B cell (primary cell): ENCODE measurements around the gene LIPI. TPM values are rescaled to one million over a fixed set of nuclear protein-coding genes. Genes with fewer than 3 reads are reported as not detected.

Experiments used
- ATAC-seq: fragments of 200-7000 bp; cut with Tn5 transposase; one replicate; pipeline ENCODE4 v1.10.0; 2021; ENCODE audit warnings: low read depth, mild to moderate bottlenecking, moderate number of reproducible peaks, moderate library complexity
- CTCF ChIA-PET: fragments of 350-600 bp; sonication (Branson Sonifier 250); formaldehyde crosslinking; loops from one replicate; lab custom pipeline; 2021; ENCODE audit warnings: antibody characterized with exemption, inconsistent platforms; lab: Charles Lee
- POLR2A ChIA-PET: fragments of 350-600 bp; sonication (Branson Sonifier 250); formaldehyde crosslinking; loops from one replicate; lab custom pipeline; 2021; ENCODE audit warnings: antibody characterized with exemption; lab: Charles Lee
- DNase-seq: peaks from one replicate; pipeline ENCODE4 v3.0.0; 2013
- H2AFZ ChIP-seq: 2 replicates; pipeline ENCODE4 v1.6.1; 2012; ENCODE audit warnings: mild to moderate bottlenecking, low read depth, low read length; ENCODE audit not compliant: insufficient read depth, poor library complexity, severe bottlenecking
- H3K27ac ChIP-seq, 2 donors: 1 replicate in 1 of 2; 2 replicates in 1 of 2; pipeline ENCODE4 v1.5.1; 2012 to 2013; ENCODE audit warnings: low read length in 2 of 2, mild to moderate bottlenecking in 2 of 2, moderate library complexity in 1 of 2
- H3K27me3 ChIP-seq, 4 experiments: fragments of 200-600 bp in 1 of 4; sonication (generic) in 1 of 4; replicated peaks in 1 of 4; 1 replicate in 2 of 4; 2 replicates in 2 of 4; pipeline versions ENCODE4 v1.6.1 to v1.7.0; 2013 to 2016; ENCODE audit warnings: low read length in 3 of 4, mild to moderate bottlenecking in 2 of 4, mixed read lengths in 1 of 4, moderate library complexity in 1 of 4; ENCODE audit not compliant: insufficient read depth in 4 of 4, control insufficient read depth in 3 of 4; ENCODE audit errors: control extremely low read depth in 1 of 4
- H3K36me3 ChIP-seq, 2 experiments: replicated peaks in 1 of 2; 1 replicate in 1 of 2; 2 replicates in 1 of 2; pipeline versions ENCODE4 v1.6.1 to v1.7.1; 2013; ENCODE audit warnings: low read length in 1 of 2; ENCODE audit not compliant: insufficient read depth in 2 of 2, control insufficient read depth in 1 of 2; ENCODE audit errors: control extremely low read depth in 1 of 2, extremely low read depth in 1 of 2
- H3K4me1 ChIP-seq, 2 donors: fragments of 200-600 bp in 1 of 2; sonication (generic) in 1 of 2; 1 replicate in 1 of 2; 2 replicates in 1 of 2; pipeline versions ENCODE4 v1.5.1 to v1.6.1; 2013 to 2017; ENCODE audit warnings: low read length in 2 of 2; ENCODE audit not compliant: control insufficient read depth in 2 of 2, insufficient read depth in 2 of 2
- H3K4me2 ChIP-seq: replicated peaks from 2 replicates; pipeline ENCODE3; 2012; ENCODE audit warnings: mild to moderate bottlenecking, low read depth, low read length; ENCODE audit not compliant: poor library complexity, severe bottlenecking
- H3K4me3 ChIP-seq, 5 experiments: fragments of 200-600 bp in 1 of 5; sonication (generic) in 1 of 5; 1 replicate in 3 of 5; 2 replicates in 2 of 5; pipeline versions ENCODE4 v1.5.1 to v1.7.0; 2011 to 2016; ENCODE audit warnings: low read length in 4 of 5, mild to moderate bottlenecking in 4 of 5, low read depth in 2 of 5, control low read depth in 1 of 5, moderate library complexity in 1 of 5; ENCODE audit not compliant: insufficient read depth in 1 of 5; ENCODE audit errors: control extremely low read depth in 1 of 5, extremely low read depth in 1 of 5
- H3K79me2 ChIP-seq: fragments of 200-600 bp; sonication (generic); one replicate; pipeline ENCODE4 v1.6.0; 2016; ENCODE audit warnings: low read length; ENCODE audit not compliant: control insufficient read depth, insufficient read depth
- H3K9ac ChIP-seq: fragments of 200-600 bp; sonication (generic); 2 replicates; pipeline ENCODE4 v1.6.1; 2017; ENCODE audit warnings: mild to moderate bottlenecking, low read length, moderate library complexity
- H3K9me3 ChIP-seq, 3 donors: one replicate each; pipeline versions ENCODE4 v1.6.1 to v1.7.1; 2013; ENCODE audit warnings: low read length in 2 of 3; ENCODE audit not compliant: control insufficient read depth in 2 of 3, insufficient read depth in 1 of 3; ENCODE audit errors: control extremely low read depth in 1 of 3
- H4K20me1 ChIP-seq: 2 replicates; pipeline ENCODE4 v1.6.0; 2012; ENCODE audit warnings: mild to moderate bottlenecking, low read length; ENCODE audit not compliant: insufficient read depth, control insufficient read depth, poor library complexity, severe bottlenecking
- H3K27ac Mint-ChIP-seq: one replicate; pipeline ENCODE4 v1.8.0; 2021; ENCODE audit warnings: mixed read lengths
- H3K27me3 Mint-ChIP-seq: one replicate; pipeline ENCODE4 v1.8.0; 2021; ENCODE audit warnings: mixed read lengths
- H3K4me1 Mint-ChIP-seq: one replicate; pipeline ENCODE4 v1.8.0; 2021; ENCODE audit warnings: mixed read lengths
- H3K4me3 Mint-ChIP-seq: one replicate; pipeline ENCODE4 v1.8.0; 2021; ENCODE audit warnings: mixed read lengths
- H3K9me3 Mint-ChIP-seq: one replicate; pipeline ENCODE4 v1.8.0; 2022; ENCODE audit warnings: mixed read lengths; ENCODE audit not compliant: insufficient read depth
- CTCF ChIP-seq: fragments of 200-600 bp; IDR thresholded peaks from one replicate; pipeline ENCODE4 v1.8.0; 2022; ENCODE audit warnings: antibody characterized with exemption, mild to moderate bottlenecking
- EZH2 ChIP-seq: IDR thresholded peaks from 2 replicates; pipeline ENCODE4 v1.6.1; 2012; ENCODE audit warnings: borderline replicate concordance, low read depth, mild to moderate bottlenecking, moderate library complexity, low read length; ENCODE audit not compliant: insufficient read depth, poor library complexity, severe bottlenecking
- WGBS: methylation state at CpG from one replicate; pipeline ENCODE4 v1.1.5; 2013; ENCODE audit warnings: missing lambda C conversion rate; ENCODE audit not compliant: insufficient coverage; 5-methylcytosine and 5-hydroxymethylcytosine counted together
- intact Hi-C: fragments of 100-400 bp; cut with micrococcal nuclease; formaldehyde crosslinking; loops from one replicate; pipeline ENCODE4 v1.10.0; 2022
- polyA plus RNA-seq: library from polyadenylated mRNA; depleted of rRNA; stranded (reverse); fragments of >200 nt; gene quantifications from 2 replicates; pipeline ENCODE4 v1.2.3, GENCODE V29; 2012
- total RNA-seq, 2 donors: library from RNA; stranded (reverse); fragments of 120-200 nt in 1 of 2; gene quantifications; 1 replicate in 1 of 2; 2 replicates in 1 of 2; pipeline versions ENCODE4 v1.2.3 to v1.2.4, GENCODE V29; 2013 to 2022

The LIPI gene
- total and polyA plus RNA-seq, 2 donors (not counting 1 experiment from before 2014, with no cell fraction given) = not detected

GRCh38 chr21:14080764-14081096 lies 130.0 kb downstream of the LIPI start:
- no peaks in the 10 kb centered on the region for H3K36me3 ChIP-seq
- intact Hi-C loops = no loop called here

More at GRCh38 chr21:14080764-14081096, 130.0 kb downstream of the LIPI start:
- Histone ChIP-seq H3K4me3 (no peak overlapping the region), H2AFZ (no peak overlapping the region), H3K27me3 (no peaks in the 10 kb centered on the region), H3K4me2 (no peak overlapping the region), H3K9ac (no peak overlapping the region), H3K9me3 (peaks cover 0 to 48% (median 0%) of the 10 kb centered on the region in 3 donors), H3K27ac (no peak overlapping the region), H3K79me2 (no peaks in the 10 kb centered on the region), H3K4me1 (no peaks in the 10 kb centered on the region), H4K20me1 (no peaks in the 10 kb centered on the region)
- 93% methylated on average over 2 of the region's 3 CpGs for WGBS
- ChIA-PET CTCF (no interaction called here), POLR2A (no interaction called here)
- Mint-ChIP-seq H3K27ac (no peak overlapping the region), H3K9me3 (peaks cover 3% of the 10 kb centered on the region), H3K4me1 (no peaks in the 10 kb centered on the region), H3K4me3 (no peak overlapping the region), H3K27me3 (no peaks in the 10 kb centered on the region)
- ATAC-seq = no peak
- no peak for TF ChIP-seq EZH2
- no peak for TF ChIP-seq CTCF
- no peak for DNase-seq
